Coronary artery (tissue), 2 donors: ENCODE results near the gene E2F6.
"Not testable (repeated sequence)": the region's sequence is repeated elsewhere in the genome, so short reads cannot be mapped to it uniquely, and the experiment has no call there.

Experiments used
- DNase-seq: peaks from one replicate; pipeline ENCODE4 v3.0.0-alpha.2; 2017; ENCODE audit warnings: low spot score
- H3K27ac ChIP-seq, 2 donors: fragments of 200-600 bp; sonication (generic); one replicate each; pipeline ENCODE4 v1.5.1; 2016 to 2019
- H3K4me3 ChIP-seq: fragments of 200-600 bp; sonication (generic); 2 replicates; pipeline ENCODE4 v1.5.1; 2016; ENCODE audit warnings: mild to moderate bottlenecking, moderate library complexity
- TF ChIP-seq, protein P1 (sequence below): fragments of 200-600 bp; sonication (generic); IDR thresholded peaks from one replicate; pipeline ENCODE4 v1.5.1; 2019; ENCODE audit warnings: antibody characterized with exemption

Gene E2F6

GRCh38 chr2:11409572-11409959 is 56.4 kb downstream of the E2F6 start:
- H3K4me3 ChIP-seq: no peak overlapping the region
- H3K27ac ChIP-seq: no peak overlapping the region
- TF ChIP-seq, protein P1, sequence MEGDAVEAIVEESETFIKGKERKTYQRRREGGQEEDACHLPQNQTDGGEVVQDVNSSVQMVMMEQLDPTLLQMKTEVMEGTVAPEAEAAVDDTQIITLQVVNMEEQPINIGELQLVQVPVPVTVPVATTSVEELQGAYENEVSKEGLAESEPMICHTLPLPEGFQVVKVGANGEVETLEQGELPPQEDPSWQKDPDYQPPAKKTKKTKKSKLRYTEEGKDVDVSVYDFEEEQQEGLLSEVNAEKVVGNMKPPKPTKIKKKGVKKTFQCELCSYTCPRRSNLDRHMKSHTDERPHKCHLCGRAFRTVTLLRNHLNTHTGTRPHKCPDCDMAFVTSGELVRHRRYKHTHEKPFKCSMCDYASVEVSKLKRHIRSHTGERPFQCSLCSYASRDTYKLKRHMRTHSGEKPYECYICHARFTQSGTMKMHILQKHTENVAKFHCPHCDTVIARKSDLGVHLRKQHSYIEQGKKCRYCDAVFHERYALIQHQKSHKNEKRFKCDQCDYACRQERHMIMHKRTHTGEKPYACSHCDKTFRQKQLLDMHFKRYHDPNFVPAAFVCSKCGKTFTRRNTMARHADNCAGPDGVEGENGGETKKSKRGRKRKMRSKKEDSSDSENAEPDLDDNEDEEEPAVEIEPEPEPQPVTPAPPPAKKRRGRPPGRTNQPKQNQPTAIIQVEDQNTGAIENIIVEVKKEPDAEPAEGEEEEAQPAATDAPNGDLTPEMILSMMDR: no peak
- DNase-seq: no peak

DNA sequence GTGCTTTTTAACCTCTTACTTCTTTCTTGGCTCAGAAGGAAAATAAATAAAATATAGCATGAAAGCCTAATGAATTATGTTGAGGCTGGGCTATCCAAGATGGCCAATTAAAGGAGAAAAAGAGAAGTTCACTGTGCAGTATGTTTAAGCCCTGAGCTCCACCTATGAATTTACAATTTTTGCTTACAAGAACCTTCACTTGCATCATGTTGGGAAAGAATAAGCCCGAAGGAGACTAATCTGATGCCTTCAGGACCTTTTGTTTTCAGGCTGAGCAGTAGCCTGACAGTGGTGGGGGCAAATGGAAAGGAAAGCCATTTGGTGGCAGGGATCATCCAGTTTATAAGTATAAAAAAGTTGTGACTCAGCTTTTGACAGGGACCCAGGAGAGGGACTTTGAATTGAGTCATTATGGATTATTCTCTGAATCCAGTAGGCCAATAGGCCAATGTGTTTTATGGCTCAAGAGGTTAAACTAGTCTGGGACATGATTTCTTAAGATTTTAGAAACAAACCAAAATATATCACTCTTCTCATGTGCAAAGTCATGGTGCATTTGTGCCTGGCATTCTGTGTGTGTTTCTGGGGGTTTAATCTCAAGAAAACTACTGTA is 56.9 kb downstream of the E2F6 start:
- no peak for DNase-seq
- H3K4me3 ChIP-seq: no peak overlapping the region
- H3K27ac ChIP-seq: no peak overlapping the region
- TF ChIP-seq, protein P1: no peak

DNA sequence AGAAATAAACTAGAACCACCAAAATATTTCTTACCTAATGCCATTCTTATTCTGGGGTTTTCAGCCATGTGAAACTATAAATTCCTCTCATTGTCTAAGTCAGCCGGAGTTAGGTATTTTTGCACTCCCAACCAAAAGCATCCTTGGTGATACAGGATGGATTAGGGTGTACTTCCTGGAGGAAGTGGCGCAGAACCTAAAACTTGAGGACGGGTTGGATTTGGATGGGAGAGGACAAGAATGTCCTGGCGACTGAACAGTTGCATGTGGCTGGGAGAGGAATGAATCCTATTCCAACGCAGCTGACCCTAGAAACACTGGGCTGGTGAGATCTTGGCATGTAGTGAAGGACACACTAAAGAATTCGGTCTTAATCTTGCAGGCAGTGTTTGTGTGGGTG is 58.5 kb downstream of the E2F6 start:
- TF ChIP-seq, protein P1: no peak
- Histone ChIP-seq H3K27ac (peak overlapping the region; percentile 59 to 84), H3K4me3 (peak overlapping the region; percentile 17)
- no peak for DNase-seq

- Histone ChIP-seq H3K4me3 (peak overlapping the region; percentile 43), H3K27ac (peak overlapping the region; percentile 59 to 84)
- DNase-seq: peak; percentile 91
- TF ChIP-seq, protein P1: no peak
These were observed 59.0 kb downstream of the E2F6 start for GRCh38 chr2:11406958-11407381.

DNA sequence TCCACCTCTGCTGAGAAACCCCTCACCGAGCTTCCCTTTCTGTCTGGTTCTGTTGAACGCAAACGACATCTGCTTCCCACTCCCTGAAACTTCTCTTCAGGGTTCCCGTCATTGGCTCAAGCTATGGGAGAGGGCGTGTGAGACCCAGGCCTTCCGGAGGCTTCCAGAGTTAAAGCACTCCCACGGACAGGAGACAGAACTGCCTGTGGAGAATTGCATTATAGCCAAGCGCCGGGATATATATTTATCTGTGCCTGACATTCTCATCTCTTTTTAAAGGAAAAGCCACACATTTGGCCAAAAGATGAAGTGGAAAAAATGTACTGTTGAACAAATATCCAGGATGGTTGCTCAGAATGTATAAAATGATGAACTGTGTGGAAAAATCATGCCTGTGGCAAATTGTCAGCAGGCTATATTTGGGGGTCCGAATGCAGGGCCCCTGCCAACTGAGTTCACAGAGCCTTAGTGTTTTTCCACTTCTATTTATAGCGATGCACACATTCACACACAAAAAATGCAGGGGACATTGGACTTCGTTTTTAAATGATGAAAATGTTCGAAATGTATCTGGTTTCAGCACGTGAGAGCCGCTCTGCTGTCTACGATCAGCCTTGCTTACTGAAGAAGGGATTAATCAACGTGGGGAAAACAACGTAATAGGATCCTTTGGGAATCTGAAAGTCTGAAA is 59.5 kb downstream of the E2F6 start:
- H3K27ac ChIP-seq: peak overlapping the region; percentile 59 to 84
- peak; percentile 72 for DNase-seq
- TF ChIP-seq, protein P1: no peak
- peak overlapping the region; percentile 43 for H3K4me3 ChIP-seq

DNA sequence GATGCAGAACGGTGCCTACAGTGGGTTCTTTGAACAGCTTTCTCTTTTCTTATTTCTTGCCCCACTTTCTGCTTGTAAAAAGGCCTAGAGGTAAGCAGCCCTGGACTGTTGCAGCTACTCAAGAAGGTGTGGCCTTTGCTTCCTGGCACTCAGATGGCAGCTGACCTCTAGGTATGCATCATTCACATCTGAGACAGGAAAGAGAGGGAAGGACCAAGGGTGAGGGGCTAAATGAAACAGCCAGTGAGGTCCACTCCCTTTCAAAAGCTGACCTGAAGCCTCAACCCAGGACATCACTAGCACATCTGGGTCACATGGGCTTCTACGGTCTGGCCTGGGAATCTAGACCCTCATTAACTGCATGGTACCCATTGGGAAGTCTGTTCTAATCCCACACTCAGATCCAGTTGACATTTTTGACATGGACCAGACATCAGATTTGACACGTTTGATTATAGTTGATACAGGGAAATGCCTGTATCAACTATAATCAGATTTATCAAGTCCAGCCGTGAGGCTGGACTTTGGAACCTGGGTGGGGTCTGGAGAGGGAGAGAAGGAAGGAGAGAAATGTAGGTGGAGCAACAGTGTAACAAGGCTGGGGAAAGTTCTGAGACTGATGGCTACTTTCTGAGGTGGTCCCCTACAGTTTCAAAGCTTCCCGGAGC is 60.2 kb downstream of the E2F6 start:
- DNase-seq: peak; percentile 52
- H3K27ac ChIP-seq: peak overlapping the region; percentile 59 to 84
- TF ChIP-seq, protein P1: no peak
- no peak overlapping the region for H3K4me3 ChIP-seq

DNA sequence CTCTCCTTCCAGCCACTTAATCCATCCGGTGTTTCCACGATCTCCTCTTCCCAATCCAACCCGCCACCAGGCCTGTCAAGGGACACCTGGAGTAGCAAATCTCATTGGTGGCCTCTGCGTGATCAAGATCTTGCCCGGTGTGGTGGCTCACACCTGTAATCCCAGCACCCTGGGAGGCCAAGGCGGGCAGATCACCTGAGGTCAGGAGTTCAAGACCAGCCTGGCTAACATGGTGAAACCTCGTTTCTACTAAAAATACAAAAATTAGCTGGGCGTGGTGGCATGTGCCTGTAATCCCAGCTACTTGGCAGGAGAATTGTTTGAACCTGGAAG is 60.9 kb downstream of the E2F6 start:
- not testable (repeated sequence) for H3K4me3 ChIP-seq, DNase-seq
- H3K27ac ChIP-seq: peak overlapping the region; percentile 59 to 84
